HG03066 (cell line): ENCODE measurements around the gene ZSCAN12.
A peak's percentile ranks its signal among the peaks of the same experiment; 100 is the strongest.
"Not testable (repeated sequence)": the region's sequence is repeated elsewhere in the genome, so short reads cannot be mapped to it uniquely, and the experiment has no call there.

Experiments used
- ATAC-seq: cut with Tn5 transposase; IDR thresholded peaks from one replicate; pipeline ENCODE4 v1.9.1; 2021; ENCODE audit warnings: low read depth; ENCODE audit not compliant: unreplicated experiment

The ZSCAN12 gene

GRCh38 chr6:28395918-28396317, 3.6 kb downstream of the ZSCAN12 start:
- no peak for ATAC-seq

DNA sequence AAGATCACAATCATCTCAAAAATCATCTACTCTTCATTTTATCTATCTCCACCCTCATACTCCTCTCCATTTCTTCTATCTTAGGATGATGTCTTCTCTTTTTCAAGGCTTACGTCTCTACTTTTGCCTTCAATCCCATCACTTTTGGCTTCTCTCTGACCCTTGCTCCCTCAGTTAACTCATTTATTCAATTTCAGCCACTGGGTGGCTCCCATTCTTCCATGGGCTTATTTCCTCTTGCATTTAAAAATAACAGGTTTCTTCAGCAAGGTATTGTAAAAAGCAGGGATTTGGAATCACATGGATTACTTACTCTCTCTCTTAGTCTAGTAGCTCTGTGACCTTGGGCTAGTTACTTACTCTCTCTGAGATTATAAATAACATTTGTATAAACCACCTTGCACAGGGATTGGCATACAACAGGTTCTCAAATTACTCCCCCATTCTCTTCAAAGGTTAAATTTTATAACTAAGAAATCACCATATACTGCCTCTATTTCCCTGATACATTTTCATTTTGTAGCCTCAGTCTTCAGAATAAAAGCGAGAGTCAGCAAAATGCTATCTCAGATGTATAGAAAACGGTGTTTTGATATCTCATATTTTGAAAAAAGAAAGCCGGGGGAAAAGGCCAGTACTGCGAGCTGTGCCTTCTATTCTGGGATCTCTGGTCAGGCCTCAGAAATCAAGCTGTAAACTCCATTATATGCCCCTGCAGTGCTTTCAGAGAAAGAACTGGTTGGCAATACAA, 5.5 kb downstream of the ZSCAN12 start:
- no peak for ATAC-seq

DNA sequence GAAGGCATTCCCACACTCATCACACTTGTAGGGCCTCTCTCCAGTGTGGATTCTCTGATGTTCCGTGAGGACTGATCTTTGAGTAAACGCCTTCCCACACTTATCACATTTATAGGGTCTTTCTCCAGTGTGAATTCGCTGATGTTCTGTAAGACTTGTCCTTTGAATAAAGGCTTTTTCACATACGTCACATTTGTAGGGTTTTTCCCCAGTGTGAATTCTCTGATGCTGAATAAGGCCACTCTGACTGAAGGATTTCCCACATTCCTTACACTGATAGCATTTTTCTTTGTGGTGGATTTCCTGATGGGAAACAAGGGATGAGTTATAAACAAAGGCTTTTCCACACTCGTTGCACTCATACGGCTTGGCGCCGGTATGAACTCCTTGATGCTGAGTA, 8.9 kb downstream of the ZSCAN12 start:
- ATAC-seq = no peak

- no peak for ATAC-seq
Measured at GRCh38 chr6:28384143-28384533, 15.4 kb downstream of the ZSCAN12 start.

- ATAC-seq = peak; percentile 83
Measured at GRCh38 chr6:28383235-28384142, 16.1 kb downstream of the ZSCAN12 start.

DNA sequence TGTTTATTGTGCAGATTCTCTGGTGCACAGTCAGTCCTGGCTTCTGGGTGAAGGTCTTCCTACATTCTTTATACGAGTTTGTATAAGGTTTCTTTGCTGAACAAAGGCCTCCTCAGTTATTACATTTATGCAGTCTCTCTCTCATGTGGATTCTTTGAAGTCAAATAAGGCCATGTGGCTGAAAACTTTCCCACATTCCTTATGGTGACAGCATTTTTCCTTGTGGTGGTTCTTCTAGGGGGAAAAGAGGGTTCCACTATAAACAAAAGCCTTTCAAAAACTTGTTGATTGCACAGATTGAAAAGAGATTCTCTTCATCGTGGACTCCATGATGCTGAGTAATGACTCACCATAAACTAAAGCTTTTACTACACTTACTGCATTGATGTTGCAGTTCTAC, 19.2 kb downstream of the ZSCAN12 start:
- no peak for ATAC-seq

- ATAC-seq = no peak
Measured at GRCh38 chr6:28378644-28379043, 20.9 kb downstream of the ZSCAN12 start.

- ATAC-seq = no peak
Measured at GRCh38 chr6:28377879-28378278, 21.7 kb downstream of the ZSCAN12 start.

- ATAC-seq = no peak
Measured at GRCh38 chr6:28373925-28374324, 25.6 kb downstream of the ZSCAN12 start.

- peak; percentile 70 for ATAC-seq
Measured at GRCh38 chr6:28371706-28372451, 27.7 kb downstream of the ZSCAN12 start.

- no peak for ATAC-seq
Measured at GRCh38 chr6:28371280-28371679, 28.3 kb downstream of the ZSCAN12 start.

DNA sequence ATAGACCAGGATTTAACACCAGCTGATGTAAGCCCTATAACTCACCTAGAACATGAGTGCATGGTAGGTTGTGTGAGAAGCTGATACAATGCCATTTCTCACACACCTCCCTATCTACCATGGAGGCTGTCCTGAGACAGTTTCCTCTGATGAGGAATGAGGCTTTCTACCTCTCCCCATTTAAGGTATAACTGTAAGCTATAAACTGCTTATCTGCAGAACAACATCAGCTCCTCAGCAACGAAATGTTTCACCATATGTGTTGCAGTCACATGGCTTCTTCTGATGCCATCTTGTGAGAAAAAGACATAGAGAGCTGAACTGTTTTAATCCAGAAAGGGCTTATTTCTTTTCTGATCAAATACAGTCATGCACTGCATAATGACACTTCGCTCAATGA, 29.1 kb downstream of the ZSCAN12 start:
- no peak for ATAC-seq

DNA sequence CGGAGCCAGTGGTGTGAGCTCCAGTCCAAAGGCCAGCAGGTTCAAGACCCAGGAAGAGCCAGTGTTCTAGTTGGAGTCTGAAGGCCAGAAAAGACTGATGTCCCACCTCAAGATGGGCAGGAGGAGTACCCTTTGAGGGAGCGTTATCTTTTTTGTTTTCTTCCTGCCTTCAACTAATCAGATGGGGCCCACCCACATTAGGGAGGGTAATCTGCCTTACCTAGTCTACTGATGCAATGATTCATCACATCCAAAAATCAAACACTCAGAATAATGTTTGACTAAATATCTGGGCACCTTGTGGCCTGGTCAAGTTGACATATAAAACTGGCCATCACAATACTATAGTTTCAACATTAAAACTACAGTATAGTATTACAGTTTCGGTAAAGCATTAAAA, 30.1 kb downstream of the ZSCAN12 start:
- ATAC-seq = no peak

- ATAC-seq = peak; percentile 68
Measured at GRCh38 chr6:28368522-28368921, 31.0 kb downstream of the ZSCAN12 start.

- not testable (repeated sequence) for ATAC-seq
Measured at GRCh38 chr6:28365590-28365989, 34.0 kb downstream of the ZSCAN12 start.

DNA sequence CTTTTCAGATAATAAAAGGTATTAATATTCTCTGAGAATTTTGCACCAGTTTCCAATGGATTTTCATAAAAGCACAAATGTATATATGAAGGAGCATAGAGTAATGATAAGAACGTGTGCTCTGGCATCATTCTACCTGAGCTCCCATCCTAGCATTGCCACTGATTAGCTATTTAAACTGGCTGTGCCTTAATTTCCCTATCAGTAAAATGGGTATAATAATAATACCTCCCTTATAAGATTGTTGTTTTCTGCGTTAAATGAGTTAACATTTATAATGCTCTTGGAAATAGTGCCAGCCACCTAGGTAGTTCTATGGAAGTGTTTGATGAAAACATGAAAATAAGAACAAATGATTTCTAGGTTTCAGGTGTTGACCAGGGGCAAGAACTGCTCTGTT, 38.6 kb downstream of the ZSCAN12 start:
- ATAC-seq = no peak

GRCh38 chr6:28359562-28359961, 40.0 kb downstream of the ZSCAN12 start:
- not testable (repeated sequence) for ATAC-seq

DNA sequence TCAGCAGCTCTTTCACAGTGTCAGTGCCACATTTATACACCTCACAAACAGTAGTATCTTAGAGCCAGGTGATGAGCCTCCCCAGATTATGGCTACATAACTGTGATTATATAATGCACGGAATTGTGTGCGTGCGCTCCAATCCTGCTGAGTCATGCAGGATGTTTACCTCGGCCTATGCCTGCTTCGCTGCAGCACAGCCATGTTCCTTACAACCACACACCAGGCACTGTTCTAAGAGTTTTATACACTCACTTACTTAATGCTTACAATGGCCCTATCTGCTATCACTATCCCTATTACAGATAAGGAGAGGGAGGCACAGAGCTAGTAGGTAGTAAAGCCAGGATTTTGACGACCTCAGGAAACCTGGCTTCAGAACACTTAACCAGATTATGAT, 42.5 kb downstream of the ZSCAN12 start:
- ATAC-seq = no peak

DNA sequence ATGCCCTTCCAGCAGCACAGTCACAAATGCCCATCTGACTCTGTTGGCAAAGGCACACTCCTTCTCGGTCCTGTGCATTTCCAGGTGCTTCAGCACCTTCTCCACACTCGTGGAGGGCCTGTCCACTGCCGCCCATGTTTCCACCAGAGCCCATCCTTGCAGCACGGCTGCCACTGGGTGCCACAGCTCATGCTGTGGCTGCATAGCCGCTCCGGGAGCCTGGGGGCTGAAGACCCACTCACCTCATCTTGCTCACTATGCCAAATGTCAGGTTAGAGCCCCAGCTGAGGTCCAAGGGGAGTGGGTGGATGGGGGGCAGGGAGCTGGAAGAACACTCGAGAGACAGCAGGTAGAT, 42.9 kb downstream of the ZSCAN12 start:
- ATAC-seq = no peak

GRCh38 chr6:28355743-28356665, 43.5 kb downstream of the ZSCAN12 start:
- peak; percentile 86 for ATAC-seq
